Heart right ventricle (tissue), 16 donors: ENCODE measurements around the gene CARD18. TPM values are rescaled to one million over a fixed set of nuclear protein-coding genes. Genes with fewer than 3 reads are reported as not detected.
A peak's percentile ranks its signal among the peaks of the same experiment; 100 is the strongest.
"Not testable (repeated sequence)": the region's sequence is repeated elsewhere in the genome, so short reads cannot be mapped to it uniquely, and the experiment has no call there.

Experiments
- ATAC-seq, 8 donors: fragments of 200-7000 bp; cut with Tn5 transposase; one replicate each; pipeline ENCODE4 v1.9.1; 2020; ENCODE audit warnings: mild to moderate bottlenecking in 8 of 8, moderate library complexity in 8 of 8, moderate number of reproducible peaks in 1 of 8
- DNase-seq, 2 donors: peaks; one replicate each; pipeline ENCODE4 v3.0.0-alpha.2; 2020
- H3K27ac ChIP-seq, 10 donors: fragments of 200-600 bp; sonication (generic) in 2 of 10; one replicate each; pipeline versions ENCODE4 v1.5.0 to v1.8.0; 2020 to 2022; ENCODE audit warnings: mild to moderate bottlenecking in 3 of 10
- H3K27me3 ChIP-seq, 7 donors: fragments of 200-600 bp; one replicate each; pipeline ENCODE4 v1.8.0; 2021 to 2022; ENCODE audit warnings: mild to moderate bottlenecking in 2 of 7
- H3K36me3 ChIP-seq, 9 donors: fragments of 200-600 bp; sonication (generic) in 1 of 9; one replicate each; pipeline versions ENCODE4 v1.5.0 to v1.8.0; 2020 to 2022; ENCODE audit warnings: mild to moderate bottlenecking in 2 of 9
- H3K4me1 ChIP-seq, 9 donors: fragments of 200-600 bp; sonication (generic) in 1 of 9; one replicate each; pipeline versions ENCODE4 v1.5.0 to v1.8.0; 2020 to 2022; ENCODE audit warnings: mild to moderate bottlenecking in 4 of 9
- H3K4me3 ChIP-seq, 10 donors: fragments of 200-600 bp; sonication (generic) in 2 of 10; one replicate each; pipeline versions ENCODE4 v1.5.0 to v1.8.0; 2020 to 2022; ENCODE audit warnings: mild to moderate bottlenecking in 7 of 10, moderate library complexity in 2 of 10
- H3K9me3 ChIP-seq, 11 donors: fragments of 200-600 bp in 10 of 11; sonication (generic) in 2 of 11; one replicate each; pipeline versions ENCODE4 v1.5.0 to v1.8.0; 2013 to 2022; ENCODE audit warnings: mild to moderate bottlenecking in 2 of 11, control low read depth in 1 of 11, moderate library complexity in 1 of 11
- CTCF ChIP-seq, 9 donors: fragments of 200-600 bp; sonication (generic) in 2 of 9; IDR thresholded peaks; one replicate each; pipeline versions ENCODE4 v1.5.0 to v1.8.0; 2021 to 2022; ENCODE audit warnings: antibody characterized with exemption in 9 of 9, mild to moderate bottlenecking in 5 of 9, moderate library complexity in 1 of 9
- WGBS, 2 donors: extraction: QIAGEN DNeasy Blood & Tissue Kit; methylation state at CpG; one replicate each; pipeline ENCODE4 v1.1.7; 2013; ENCODE audit warnings: inconsistent platforms in 1 of 2; 5-methylcytosine and 5-hydroxymethylcytosine counted together
- intact Hi-C, 10 donors: fragments of 100-400 bp; cut with DNase I; formaldehyde crosslinking; loops; one replicate each; pipeline versions ENCODE4 v1.11.1 to v1.14.2; 2022
- polyA plus RNA-seq, 2 donors: library from polyadenylated mRNA; stranded (reverse); fragments of 200-250 nt; gene quantifications; one replicate each; pipeline ENCODE4 v1.2.3, GENCODE V29; 2013
- total RNA-seq, 10 donors: library from RNA; stranded (reverse); fragmentation: NEBNext Ultra II Directional in 3 of 10; extraction: Animal tissue kit (Norgen Biotek cat#: 25700) in 3 of 10; gene quantifications; one replicate each; pipeline versions ENCODE4 v1.2.1 to v1.2.4, GENCODE V29; 2021 to 2023
- donor health status: Arrhythmogenic right ventricular cardiomyopathy.
- donor health status: ischemic (EF 13 %, LVEDD 7.1; RV severe dilation, severe dysfunction).
- donor health status: healthy with polysubstance abuse.
- donor health status: DM: no; HTN: yes; CAD: no.
- donor health status: DM: no; HTN: no; CAD: no.
- donor health status: ischemic (EF 25% LVEDD 6.9; RV normal size, moderate dysfunction).
- donor health status: ischemic (EF 25% LVEDD 5.7; RV mildly dilated, moderate dysfunction).
- donor health status: healthy.
- donor health status: DM: yes; HTN: yes; CAD: no.
- donor health status: Ischemic cardiomyopathy.
- donor health status: ischemic (EF 35%, LVEDD 5.7; RV mildly dilated, moderate dysfunction).
- donor health status: nonischemic (EF 11% LVEDD 7.7; RV severe dilation, severe dysfunction).
- donor health status: DM: yes; HTN: yes; CAD: no.
- donor health status: PGD.
- donor health status: ischemic (EF 29% LVEDD 5.4; RV normal size, mild dysfunction).
- donor health status: nonischemic (EF 23%, LVEDD 6.1; RV moderate dilation, normal function).

The CARD18 gene
- total and polyA plus RNA-seq, 12 donors: 0.07 to 2.3 (median 0.67) TPM; not detected in 9

DNA sequence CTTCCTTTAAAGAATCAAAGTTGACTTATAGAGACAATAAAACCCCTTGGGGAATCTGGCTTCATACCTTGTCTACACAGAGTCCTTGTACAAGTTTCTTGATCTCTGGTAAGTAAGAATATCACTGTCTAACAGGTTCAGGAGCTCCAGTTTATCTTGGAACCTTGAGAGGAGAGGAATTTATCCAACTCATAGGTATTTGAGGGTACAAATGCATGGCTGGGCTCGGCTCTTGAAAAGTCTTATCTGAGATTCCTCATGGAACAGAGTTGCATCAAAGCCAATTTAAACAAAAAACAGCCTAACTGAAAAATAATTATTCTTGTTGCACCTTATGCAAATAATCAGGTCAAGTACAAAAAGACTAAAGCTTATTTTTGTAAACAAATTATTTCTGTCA is 33.4 kb downstream of the CARD18 start:
- DNase-seq: no peak
- Histone ChIP-seq H3K27me3 (no peaks in the 10 kb centered on the region), H3K4me1 (peaks cover 0 to 24% (median 4%) of the 10 kb centered on the region in 9 donors), H3K27ac (no peak overlapping the region), H3K9me3 (peaks cover 0 to 7% (median 0%) of the 10 kb centered on the region in 11 donors), H3K36me3 (no peaks in the 10 kb centered on the region), H3K4me3 (no peak overlapping the region)
- no peak for TF ChIP-seq CTCF (IDR thresholded peaks at IDR 0.05)
- no peak for ATAC-seq
- WGBS, 2 donors: 41 to 56% methylated on average over 1 of the region's 1 CpG
- intact Hi-C loops: no loop called here

DNA sequence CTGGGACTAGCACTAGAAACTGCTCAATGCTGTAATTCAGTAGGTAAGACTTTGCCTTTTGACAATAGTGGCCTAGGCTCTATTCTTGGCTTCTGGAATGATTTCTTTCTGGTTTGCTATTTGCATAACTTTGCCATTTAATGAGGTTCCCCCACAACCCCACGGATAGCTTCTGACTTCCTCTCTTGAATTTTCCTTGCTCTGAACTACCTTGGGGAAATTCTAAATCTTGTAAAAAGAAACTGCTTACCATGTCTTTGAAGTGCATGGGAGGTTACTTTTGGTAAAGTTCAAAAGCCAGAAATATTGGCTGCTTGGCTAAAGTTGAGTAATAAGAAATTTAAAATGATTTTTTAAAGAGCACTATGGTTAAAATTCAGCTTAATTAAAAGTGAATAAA is 35.3 kb downstream of the CARD18 start:
- no peak overlapping the region for H3K4me3 ChIP-seq
- ATAC-seq: no peak
- no peaks in the 10 kb centered on the region for H3K27me3 ChIP-seq
- WGBS, 2 donors: 44 to 51% methylated on average over 1 of the region's 1 CpG
- H3K9me3 ChIP-seq: peaks cover 0 to 7% (median 0%) of the 10 kb centered on the region in 11 donors
- TF ChIP-seq CTCF (IDR thresholded peaks at IDR 0.05): no peak
- DNase-seq: no peak
- H3K36me3 ChIP-seq: no peaks in the 10 kb centered on the region
- intact Hi-C loops: no loop called here
- H3K4me1 ChIP-seq: peaks cover 0 to 19% (median 0%) of the 10 kb centered on the region in 9 donors
- H3K27ac ChIP-seq: no peak overlapping the region

DNA sequence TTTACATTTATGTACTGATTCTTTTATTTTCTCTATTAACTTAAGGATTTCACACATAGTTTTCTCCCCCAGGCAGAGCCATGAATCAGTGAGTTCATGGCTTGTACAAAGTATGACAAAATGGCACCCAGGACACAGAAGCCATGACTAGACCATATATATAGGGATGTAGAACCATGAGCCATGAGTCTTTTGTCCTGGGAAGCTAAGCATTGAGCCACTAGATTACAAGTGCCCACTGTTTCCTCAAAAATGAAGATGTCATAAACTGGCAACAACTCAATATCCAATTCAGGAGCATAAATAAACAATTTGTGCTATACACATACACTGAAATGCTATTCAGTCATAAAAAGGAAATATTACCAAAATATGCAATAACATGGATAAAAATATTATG is 36.2 kb downstream of the CARD18 start:
- Histone ChIP-seq H3K4me1 (peaks cover 0 to 24% (median 0%) of the 10 kb centered on the region in 9 donors), H3K27ac (no peak overlapping the region), H3K4me3 (no peak overlapping the region), H3K9me3 (peaks cover 0 to 7% (median 0%) of the 10 kb centered on the region in 11 donors), H3K36me3 (no peaks in the 10 kb centered on the region), H3K27me3 (no peaks in the 10 kb centered on the region)
- ATAC-seq: no peak
- TF ChIP-seq CTCF (IDR thresholded peaks at IDR 0.05): no peak
- no peak for DNase-seq
- intact Hi-C loops: no loop called here

DNA sequence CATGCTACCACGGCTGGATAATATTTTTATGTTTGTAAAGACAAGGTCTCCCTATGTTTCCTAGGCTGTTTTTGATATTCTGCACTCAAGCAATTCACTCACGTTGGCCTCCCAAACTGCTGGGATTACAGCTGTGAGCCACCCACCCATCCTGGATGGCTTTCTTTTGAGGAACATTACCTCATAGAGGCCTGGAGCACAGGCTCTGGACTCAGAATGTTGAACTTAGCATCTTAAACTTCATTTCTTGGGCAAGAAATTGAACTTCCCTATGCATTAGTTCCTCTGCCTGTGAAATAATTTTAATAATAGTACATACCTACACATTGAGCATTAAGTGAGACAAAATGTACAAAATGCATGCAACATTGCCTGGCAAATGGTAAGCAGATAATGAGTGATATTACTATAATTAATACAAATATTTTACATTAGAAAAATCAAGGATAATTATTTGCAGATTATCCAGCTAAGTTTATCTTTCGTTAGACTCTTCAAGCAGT is 37.4 kb downstream of the CARD18 start:
- WGBS, 2 donors: 72 to 82% methylated on average over 2 of the region's 3 CpGs
- H3K4me1 ChIP-seq: peaks cover 0 to 24% (median 0%) of the 10 kb centered on the region in 9 donors
- H3K9me3 ChIP-seq, ATAC-seq, H3K4me3 ChIP-seq, H3K27me3 ChIP-seq, intact Hi-C loops, DNase-seq, H3K36me3 ChIP-seq, H3K27ac ChIP-seq: not testable (repeated sequence)

- intact Hi-C loops: no loop called here
- no peaks in the 10 kb centered on the region for H3K27me3 ChIP-seq
- peak overlapping the region in 1 of 10 donors; percentile 64 for H3K27ac ChIP-seq
- WGBS, 2 donors: 83 to 89% methylated on average over 2 of the region's 2 CpGs
- H3K4me1 ChIP-seq: peaks cover 0 to 24% (median 0%) of the 10 kb centered on the region in 9 donors
- peaks cover 0 to 7% (median 0%) of the 10 kb centered on the region in 11 donors for H3K9me3 ChIP-seq
- H3K4me3 ChIP-seq: no peak overlapping the region
- ATAC-seq (no peak), DNase-seq (no peak)
- TF ChIP-seq CTCF (IDR thresholded peaks at IDR 0.05): no peak
- no peaks in the 10 kb centered on the region for H3K36me3 ChIP-seq
Measured at GRCh38 chr11:105100981-105101630, 38.5 kb downstream of the CARD18 start.
